ENCODE measurements around the gene PLAAT2. TPM values are rescaled to one million over a fixed set of nuclear protein-coding genes. Genes with fewer than 3 reads are reported as not detected.

Gene PLAAT2
- total and polyA plus RNA-seq, 9 of the 15 experiments (the other 6 are each of a cell fraction or from before 2014, with no cell fraction given) = not detected

GRCh38 chr11:63573881-63574855 lies 11.0 kb upstream of the PLAAT2 start (continued):
- peak; percentile 93 for TF ChIP-seq ZBTB40 (IDR thresholded peaks at IDR 0.05)
- no peak for TF ChIP-seq ZBTB40 (CRISPR knock-in tag; IDR thresholded peaks at IDR 0.05)
- 0 out of 2 replicates have a peak, but pooled peaks have one; percentile 14 for TF ChIP-seq E2F3 (CRISPR knock-in tag; IDR thresholded peaks at IDR 0.05)
- TF ChIP-seq FIP1L1 (IDR thresholded peaks at IDR 0.05; ENCODE audit: low read depth, low read length, poor library complexity, severe bottlenecking) = no peak
- no peak for TF ChIP-seq ZNF280B (CRISPR knock-in tag; IDR thresholded peaks at IDR 0.05)
- peak; percentile 94 for TF ChIP-seq GABPA (tag; conservative IDR thresholded peaks at IDR 0.05; ENCODE audit: low read depth)
- no peak for TF ChIP-seq CEBPG (CRISPR knock-in tag; IDR thresholded peaks at IDR 0.05)
- 0 out of 4 replicates have a peak, but pooled peaks of 1 of the 2 experiments have one; percentile 18 for TF ChIP-seq CEBPG (tag; conservative IDR thresholded peaks at IDR 0.05 in 1 of 2, IDR thresholded peaks at IDR 0.05 in 1 of 2)
- no peak; the same call in 1 of the 2 replicates for TF ChIP-seq RB1 (IDR thresholded peaks at IDR 0.05; ENCODE audit: low read depth)
- peak; percentile 60 for TF ChIP-seq L3MBTL2 (IDR thresholded peaks at IDR 0.05)
- peak; percentile 38; the same call in 1 of the 2 replicates for TF ChIP-seq SPI1 (IDR thresholded peaks at IDR 0.05; ENCODE audit: borderline replicate concordance, low read depth, low read length)
- no peak for TF ChIP-seq FOXJ3 (CRISPR knock-in tag; IDR thresholded peaks at IDR 0.05)
- TF ChIP-seq CCNT2 (IDR thresholded peaks at IDR 0.05; ENCODE audit: borderline replicate concordance, extremely low read depth, insufficient read length, low read depth, low read length) = no peak
- TF ChIP-seq THRA (IDR thresholded peaks at IDR 0.05) = no peak

All from K562 (cell line).